DMS153 (cell line): ENCODE data around the gene TTPAL.

Source experiments
- DNase-seq: peaks from one replicate; lab custom pipeline; 2025; lab: John Stamatoyannopoulos, UW

Gene TTPAL

GRCh38 chr20:44475694-44476560 is at the start of gene TTPAL:
Gene TTPAL (plus strand): TSS chr20:44475874. CDS start chr20:44480000, 4,126 bp downstream.
- DNase-seq, result peak; percentile 86

- no peak for DNase-seq
Observed at GRCh38 chr20:44425923-44426322, 49.8 kb upstream of the TTPAL start.

GRCh38 chr20:44426879-44427790 is 48.5 kb upstream of the TTPAL start:
- DNase-seq, result no peak

- no peak for DNase-seq
Observed at GRCh38 chr20:44427804-44428173, 47.9 kb upstream of the TTPAL start.

GRCh38 chr20:44428174-44429016 is 47.3 kb upstream of the TTPAL start:
- no peak for DNase-seq

- no peak for DNase-seq
Observed at GRCh38 chr20:44429017-44429339, 46.7 kb upstream of the TTPAL start.

GRCh38 chr20:44429419-44430269 is 46.0 kb upstream of the TTPAL start:
- no peak for DNase-seq

- no peak for DNase-seq
Observed at GRCh38 chr20:44430270-44431065, 45.2 kb upstream of the TTPAL start.

GRCh38 chr20:44431118-44431501 is 44.6 kb upstream of the TTPAL start:
- no peak for DNase-seq

- no peak for DNase-seq
Observed at GRCh38 chr20:44431502-44432234, 44.0 kb upstream of the TTPAL start.

GRCh38 chr20:44432618-44433577 is 42.8 kb upstream of the TTPAL start:
- no peak for DNase-seq

GRCh38 chr20:44433751-44434538 is 41.7 kb upstream of the TTPAL start:
- DNase-seq, result no peak

GRCh38 chr20:44435630-44436335 is 39.9 kb upstream of the TTPAL start:
- DNase-seq, result no peak

GRCh38 chr20:44436393-44436792 is 39.3 kb upstream of the TTPAL start:
- no peak for DNase-seq

- DNase-seq, result no peak
Observed at GRCh38 chr20:44437497-44437896, 38.2 kb upstream of the TTPAL start.

- DNase-seq, result no peak
Observed at GRCh38 chr20:44438782-44439181, 36.9 kb upstream of the TTPAL start.

GRCh38 chr20:44439318-44439717 is 36.4 kb upstream of the TTPAL start:
- no peak for DNase-seq
